ENCODE results near the gene PRAMEF20.

Gene PRAMEF20

GRCh38 chr1:13451399-13451965, 41.2 kb downstream of the PRAMEF20 start:
- no peak overlapping the region for H3K4me3 ChIP-seq (ENCODE audit: low read depth, low read length)
- TF ChIP-seq MYC (IDR thresholded peaks at IDR 0.05; ENCODE audit: low read depth, low read length) (no peak), CTCF (IDR thresholded peaks at IDR 0.05; ENCODE audit: low read depth, low read length) (no peak), POLR2A (IDR thresholded peaks at IDR 0.05; ENCODE audit: extremely low read depth, insufficient read length) (no peak), MAX (IDR thresholded peaks at IDR 0.05; ENCODE audit: low read depth, low read length) (no peak)
- DNase-seq (ENCODE audit: low read depth), result no peak

GRCh38 chr1:13456904-13457532, 46.8 kb downstream of the PRAMEF20 start:
- no peak overlapping the region for H3K4me3 ChIP-seq (ENCODE audit: low read depth, low read length)
- no peak for TF ChIP-seq CTCF (IDR thresholded peaks at IDR 0.05; ENCODE audit: low read depth, low read length)
- TF ChIP-seq MAX (IDR thresholded peaks at IDR 0.05; ENCODE audit: low read depth, low read length), result no peak
- TF ChIP-seq POLR2A (IDR thresholded peaks at IDR 0.05; ENCODE audit: extremely low read depth, insufficient read length), result no peak
- no peak for TF ChIP-seq MYC (IDR thresholded peaks at IDR 0.05; ENCODE audit: low read depth, low read length)
- no peak for DNase-seq (ENCODE audit: low read depth)

GRCh38 chr1:13461977-13462376, 51.7 kb downstream of the PRAMEF20 start:
- DNase-seq (ENCODE audit: low read depth), result peak; percentile 7
- no peak overlapping the region for H3K4me3 ChIP-seq (ENCODE audit: low read depth, low read length)
- TF ChIP-seq CTCF (IDR thresholded peaks at IDR 0.05; ENCODE audit: low read depth, low read length) (no peak), POLR2A (IDR thresholded peaks at IDR 0.05; ENCODE audit: extremely low read depth, insufficient read length) (no peak), MAX (IDR thresholded peaks at IDR 0.05; ENCODE audit: low read depth, low read length) (no peak), MYC (IDR thresholded peaks at IDR 0.05; ENCODE audit: low read depth, low read length) (no peak)

- no peak overlapping the region for H3K4me3 ChIP-seq (ENCODE audit: low read depth, low read length)
- DNase-seq (ENCODE audit: low read depth), result no peak
- TF ChIP-seq POLR2A (IDR thresholded peaks at IDR 0.05; ENCODE audit: extremely low read depth, insufficient read length) (no peak), CTCF (IDR thresholded peaks at IDR 0.05; ENCODE audit: low read depth, low read length) (no peak), MYC (IDR thresholded peaks at IDR 0.05; ENCODE audit: low read depth, low read length) (no peak), MAX (IDR thresholded peaks at IDR 0.05; ENCODE audit: low read depth, low read length) (no peak)
Observed at GRCh38 chr1:13462682-13463081, 52.4 kb downstream of the PRAMEF20 start.

GRCh38 chr1:13465515-13465914, 55.3 kb downstream of the PRAMEF20 start:
- no peak overlapping the region for H3K4me3 ChIP-seq (ENCODE audit: low read depth, low read length)
- no peak for DNase-seq (ENCODE audit: low read depth)
- TF ChIP-seq POLR2A (IDR thresholded peaks at IDR 0.05; ENCODE audit: extremely low read depth, insufficient read length) (no peak), CTCF (IDR thresholded peaks at IDR 0.05; ENCODE audit: low read depth, low read length) (no peak), MAX (IDR thresholded peaks at IDR 0.05; ENCODE audit: low read depth, low read length) (no peak), MYC (IDR thresholded peaks at IDR 0.05; ENCODE audit: low read depth, low read length) (no peak)

Data from NB4 (cell line).